Fibroblast of the aortic adventitia (primary cell): ENCODE data around the gene JAKMIP2. TPM values are rescaled to one million over a fixed set of nuclear protein-coding genes. Genes with fewer than 3 reads are reported as not detected.

Source experiments
- DNase-seq: peaks from one replicate; pipeline ENCODE4 v3.0.0-alpha.2; 2010; ENCODE audit warnings: low read depth
- H3K4me3 ChIP-seq: 2 replicates; pipeline ENCODE4 v1.5.1; 2011; ENCODE audit warnings: low read depth, mild to moderate bottlenecking, control low read depth, low read length, moderate library complexity
- total RNA-seq: library from RNA; depleted of rRNA; stranded (reverse); fragments of >200 nt; gene quantifications from 2 replicates; pipeline ENCODE4 v1.2.3, GENCODE V29; 2012; ENCODE audit warnings: low replicate concordance
- TF ChIP-seq, protein P1 (sequence below): IDR thresholded peaks from 2 replicates; pipeline ENCODE4 v1.5.1; 2011; ENCODE audit warnings: mild to moderate bottlenecking, low read length, control low read depth, inconsistent platforms; ENCODE audit not compliant: insufficient read depth

JAKMIP2 gene
- total RNA-seq, 1 donor = 1.4 TPM

DNA sequence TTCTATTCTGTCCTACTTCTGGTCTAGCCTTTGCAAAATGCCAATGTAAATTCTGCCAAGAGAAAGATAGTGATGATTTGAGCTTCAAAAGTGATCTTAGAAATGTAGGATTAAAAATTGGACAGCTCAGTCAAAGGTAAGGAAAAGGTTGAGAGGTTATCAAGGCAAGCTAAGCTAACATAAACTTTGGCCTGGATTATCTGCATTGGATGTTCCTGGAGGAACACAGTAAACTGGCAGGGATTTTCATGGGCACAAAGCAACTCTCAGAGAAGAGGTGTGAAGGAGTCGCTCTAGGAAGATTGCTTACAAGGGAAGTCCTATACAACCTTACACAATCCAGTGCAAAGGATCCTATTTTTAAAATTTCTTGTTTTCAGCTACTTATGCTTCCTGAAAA, 115.2 kb downstream of the JAKMIP2 start:
- TF ChIP-seq, protein P1, sequence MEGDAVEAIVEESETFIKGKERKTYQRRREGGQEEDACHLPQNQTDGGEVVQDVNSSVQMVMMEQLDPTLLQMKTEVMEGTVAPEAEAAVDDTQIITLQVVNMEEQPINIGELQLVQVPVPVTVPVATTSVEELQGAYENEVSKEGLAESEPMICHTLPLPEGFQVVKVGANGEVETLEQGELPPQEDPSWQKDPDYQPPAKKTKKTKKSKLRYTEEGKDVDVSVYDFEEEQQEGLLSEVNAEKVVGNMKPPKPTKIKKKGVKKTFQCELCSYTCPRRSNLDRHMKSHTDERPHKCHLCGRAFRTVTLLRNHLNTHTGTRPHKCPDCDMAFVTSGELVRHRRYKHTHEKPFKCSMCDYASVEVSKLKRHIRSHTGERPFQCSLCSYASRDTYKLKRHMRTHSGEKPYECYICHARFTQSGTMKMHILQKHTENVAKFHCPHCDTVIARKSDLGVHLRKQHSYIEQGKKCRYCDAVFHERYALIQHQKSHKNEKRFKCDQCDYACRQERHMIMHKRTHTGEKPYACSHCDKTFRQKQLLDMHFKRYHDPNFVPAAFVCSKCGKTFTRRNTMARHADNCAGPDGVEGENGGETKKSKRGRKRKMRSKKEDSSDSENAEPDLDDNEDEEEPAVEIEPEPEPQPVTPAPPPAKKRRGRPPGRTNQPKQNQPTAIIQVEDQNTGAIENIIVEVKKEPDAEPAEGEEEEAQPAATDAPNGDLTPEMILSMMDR = no peak
- DNase-seq = no peak
- no peak overlapping the region for H3K4me3 ChIP-seq

DNA sequence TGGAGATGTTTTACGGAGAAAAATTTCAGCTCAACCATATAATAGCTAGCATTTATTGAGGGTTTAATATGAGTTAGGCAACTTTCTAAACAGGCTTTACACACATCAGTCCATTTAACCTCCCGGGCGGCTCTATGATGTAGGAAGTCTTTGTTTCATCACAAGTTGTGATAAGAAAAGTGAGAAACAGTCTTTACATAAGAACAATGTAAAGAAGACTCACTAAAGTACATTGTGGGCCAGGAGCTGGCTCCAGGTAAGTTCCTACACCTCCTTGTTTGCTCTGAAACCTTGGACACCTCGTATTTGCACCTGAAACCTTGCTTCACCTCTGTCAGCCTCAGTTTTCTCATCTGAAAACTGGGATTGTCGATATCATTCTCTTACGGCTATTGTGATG, 116.1 kb downstream of the JAKMIP2 start:
- H3K4me3 ChIP-seq = no peak overlapping the region
- no peak for DNase-seq
- TF ChIP-seq, protein P1 = no peak

DNA sequence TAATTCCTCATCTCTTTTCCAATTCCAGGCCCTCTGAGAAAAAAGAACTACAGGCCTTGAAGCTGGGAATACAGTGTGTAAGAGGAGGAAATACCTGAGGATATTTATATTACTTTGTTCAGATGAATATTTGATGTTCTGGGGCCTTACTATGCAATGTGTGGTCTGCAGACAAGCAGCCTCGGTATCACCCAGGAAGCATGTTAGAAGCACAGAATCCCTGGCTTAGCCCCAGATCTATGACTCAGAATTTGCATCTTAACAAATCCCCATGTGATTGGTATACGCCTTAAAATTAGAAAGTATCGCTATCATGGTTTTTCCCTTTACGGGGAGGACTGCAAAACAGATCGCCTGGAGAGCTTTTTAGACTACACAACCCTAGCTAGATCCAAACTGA, 121.0 kb downstream of the JAKMIP2 start:
- peak; percentile 13 for DNase-seq
- TF ChIP-seq, protein P1 = no peak
- H3K4me3 ChIP-seq = no peak overlapping the region

DNA sequence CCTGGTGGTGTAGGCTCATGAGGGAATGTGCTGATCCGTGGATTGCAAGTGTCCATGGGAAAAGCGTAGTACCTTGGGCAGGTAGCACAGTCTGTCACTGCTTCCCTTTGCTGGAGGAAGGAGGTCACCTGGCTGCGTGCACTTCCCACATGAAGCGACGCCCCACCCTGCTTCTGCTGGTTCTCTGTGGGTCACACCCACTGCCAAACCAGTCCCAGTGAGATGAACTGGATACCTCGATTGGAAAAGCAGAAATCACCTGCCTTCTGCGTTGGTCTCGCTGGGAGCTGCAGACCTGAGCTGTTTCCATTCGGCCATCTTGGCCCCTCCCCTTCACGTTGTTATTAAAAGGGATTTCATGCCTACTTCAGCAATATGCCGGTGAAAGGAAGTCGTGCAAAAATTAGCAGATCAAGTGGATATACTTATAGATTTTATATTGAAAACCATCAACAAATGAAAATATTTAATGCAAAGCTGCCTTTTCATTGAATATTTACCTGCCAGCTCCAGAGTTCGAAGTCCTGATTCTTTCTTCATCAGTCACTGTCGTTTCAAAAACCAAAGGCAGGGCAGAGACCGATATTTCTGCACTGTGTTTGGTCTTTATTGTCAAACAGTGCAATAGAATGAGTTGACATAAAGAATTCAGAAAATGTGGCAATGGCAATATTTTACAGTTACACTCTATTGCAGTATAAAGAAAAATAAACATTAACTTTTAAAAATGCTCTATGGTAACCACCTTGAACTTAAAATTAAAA, 123.2 kb downstream of the JAKMIP2 start:
- TF ChIP-seq, protein P1 = no peak
- DNase-seq = no peak
- H3K4me3 ChIP-seq = no peak overlapping the region

DNA sequence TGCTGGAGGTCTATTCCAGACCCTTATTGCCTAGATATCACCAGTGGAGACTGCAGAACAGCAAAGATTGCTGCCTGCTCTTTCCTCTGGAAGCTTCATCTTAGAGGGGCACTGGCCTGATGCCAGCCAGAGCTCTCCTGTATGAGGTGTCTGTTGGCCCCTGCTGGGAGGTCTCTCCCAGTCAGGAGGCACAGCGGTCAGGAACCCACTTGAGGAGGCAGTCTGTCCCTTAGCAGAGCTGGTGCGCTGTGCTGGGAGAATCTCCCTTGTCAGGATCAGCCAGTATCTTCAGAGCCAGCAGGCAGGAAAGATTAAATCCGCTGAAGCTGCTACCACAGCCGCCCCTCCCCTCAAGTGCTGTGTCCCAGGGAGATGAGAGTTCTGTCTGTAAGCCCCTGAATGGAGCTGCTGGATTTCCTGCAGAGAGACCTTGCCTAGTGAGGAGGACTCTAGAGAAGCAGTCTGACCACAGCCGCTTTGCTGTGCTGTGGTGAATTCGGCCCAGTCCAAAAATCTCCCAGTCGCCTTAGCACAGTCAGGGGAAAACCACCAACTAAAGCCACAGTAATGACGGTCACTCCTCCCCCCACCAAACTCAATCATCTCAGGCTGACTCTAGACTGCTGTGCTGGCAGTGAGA, 124.1 kb downstream of the JAKMIP2 start:
- TF ChIP-seq, protein P1 = no peak
- no peak overlapping the region for H3K4me3 ChIP-seq
- DNase-seq = no peak

DNA sequence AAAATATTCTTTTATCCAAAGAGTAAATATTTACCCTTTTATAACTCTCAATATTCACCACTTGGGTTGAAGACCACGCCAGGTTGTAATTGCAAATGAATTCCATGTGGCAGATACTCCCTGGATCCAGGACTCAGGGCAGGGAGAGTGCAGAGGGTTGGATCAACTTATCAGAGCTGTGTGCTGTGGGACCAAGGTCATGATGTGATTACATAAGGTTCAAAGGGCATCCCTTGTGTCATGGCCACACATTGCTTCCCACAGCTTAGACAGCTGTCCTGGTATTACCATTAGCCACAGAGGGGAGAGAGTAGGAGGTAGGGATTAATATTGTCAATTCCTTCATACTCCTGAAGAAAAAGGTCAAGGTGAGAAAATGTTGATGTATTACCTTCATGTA, 133.9 kb downstream of the JAKMIP2 start:
- TF ChIP-seq, protein P1 = no peak
- DNase-seq = no peak
- no peak overlapping the region for H3K4me3 ChIP-seq
